GM12801 (cell line): ENCODE measurements around the gene ATG13.

Source experiments
- TF ChIP-seq, protein P1 (sequence below): IDR thresholded peaks from one replicate; pipeline ENCODE4 v1.5.1; 2011; ENCODE audit warnings: control low read depth; ENCODE audit not compliant: insufficient read length; ENCODE audit errors: extremely low read depth

The ATG13 gene

DNA sequence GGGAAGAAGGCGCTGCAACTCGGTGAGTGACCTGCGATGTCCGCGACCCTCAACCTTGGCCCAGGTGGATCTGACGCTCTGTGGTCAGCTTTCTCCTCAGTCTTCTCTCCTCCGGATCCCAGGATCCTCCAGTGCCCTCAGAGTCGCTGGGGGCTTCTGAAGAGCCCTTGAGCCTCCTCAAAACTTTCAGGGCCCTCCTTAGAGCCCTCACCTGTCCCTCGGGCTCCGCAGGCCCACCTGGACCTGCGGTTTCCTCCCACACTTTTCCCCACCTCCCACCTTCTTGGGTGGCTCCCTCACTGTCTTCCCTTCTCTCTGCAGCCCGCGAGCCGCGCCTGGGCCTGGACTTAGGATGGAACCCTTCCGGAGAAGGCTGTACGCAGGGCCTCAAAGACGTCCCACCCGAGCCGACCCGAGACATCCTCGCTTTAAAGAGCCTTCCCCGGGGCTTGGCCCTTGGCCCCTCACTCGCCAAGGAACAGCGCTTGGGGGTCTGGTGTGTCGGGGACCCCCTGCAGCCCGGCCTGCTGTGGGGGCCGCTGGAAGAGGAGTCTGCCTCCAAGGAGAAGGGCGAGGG, 83.8 kb downstream of the ATG13 start:
- TF ChIP-seq, protein P1, sequence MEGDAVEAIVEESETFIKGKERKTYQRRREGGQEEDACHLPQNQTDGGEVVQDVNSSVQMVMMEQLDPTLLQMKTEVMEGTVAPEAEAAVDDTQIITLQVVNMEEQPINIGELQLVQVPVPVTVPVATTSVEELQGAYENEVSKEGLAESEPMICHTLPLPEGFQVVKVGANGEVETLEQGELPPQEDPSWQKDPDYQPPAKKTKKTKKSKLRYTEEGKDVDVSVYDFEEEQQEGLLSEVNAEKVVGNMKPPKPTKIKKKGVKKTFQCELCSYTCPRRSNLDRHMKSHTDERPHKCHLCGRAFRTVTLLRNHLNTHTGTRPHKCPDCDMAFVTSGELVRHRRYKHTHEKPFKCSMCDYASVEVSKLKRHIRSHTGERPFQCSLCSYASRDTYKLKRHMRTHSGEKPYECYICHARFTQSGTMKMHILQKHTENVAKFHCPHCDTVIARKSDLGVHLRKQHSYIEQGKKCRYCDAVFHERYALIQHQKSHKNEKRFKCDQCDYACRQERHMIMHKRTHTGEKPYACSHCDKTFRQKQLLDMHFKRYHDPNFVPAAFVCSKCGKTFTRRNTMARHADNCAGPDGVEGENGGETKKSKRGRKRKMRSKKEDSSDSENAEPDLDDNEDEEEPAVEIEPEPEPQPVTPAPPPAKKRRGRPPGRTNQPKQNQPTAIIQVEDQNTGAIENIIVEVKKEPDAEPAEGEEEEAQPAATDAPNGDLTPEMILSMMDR = no peak

DNA sequence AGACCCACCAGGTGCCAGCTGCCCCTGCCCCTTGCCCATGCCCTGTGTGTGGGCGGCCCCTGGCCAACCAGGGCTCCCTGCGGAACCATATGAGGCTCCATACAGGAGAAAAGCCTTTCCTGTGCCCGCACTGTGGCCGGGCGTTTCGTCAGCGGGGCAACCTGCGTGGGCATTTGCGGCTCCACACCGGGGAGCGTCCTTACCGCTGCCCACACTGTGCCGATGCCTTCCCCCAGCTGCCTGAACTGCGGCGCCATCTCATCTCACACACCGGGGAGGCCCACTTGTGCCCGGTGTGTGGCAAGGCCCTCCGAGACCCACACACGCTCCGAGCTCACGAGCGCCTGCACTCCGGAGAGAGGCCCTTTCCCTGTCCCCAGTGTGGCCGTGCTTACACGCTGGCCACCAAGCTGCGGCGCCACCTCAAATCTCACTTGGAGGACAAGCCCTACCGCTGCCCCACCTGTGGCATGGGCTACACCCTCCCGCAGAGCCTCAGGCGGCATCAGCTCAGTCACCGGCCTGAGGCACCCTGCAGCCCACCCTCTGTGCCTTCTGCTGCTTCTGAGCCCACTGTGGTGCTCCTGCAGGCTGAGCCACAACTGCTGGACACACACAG, 87.8 kb downstream of the ATG13 start:
- TF ChIP-seq, protein P1 = no peak

DNA sequence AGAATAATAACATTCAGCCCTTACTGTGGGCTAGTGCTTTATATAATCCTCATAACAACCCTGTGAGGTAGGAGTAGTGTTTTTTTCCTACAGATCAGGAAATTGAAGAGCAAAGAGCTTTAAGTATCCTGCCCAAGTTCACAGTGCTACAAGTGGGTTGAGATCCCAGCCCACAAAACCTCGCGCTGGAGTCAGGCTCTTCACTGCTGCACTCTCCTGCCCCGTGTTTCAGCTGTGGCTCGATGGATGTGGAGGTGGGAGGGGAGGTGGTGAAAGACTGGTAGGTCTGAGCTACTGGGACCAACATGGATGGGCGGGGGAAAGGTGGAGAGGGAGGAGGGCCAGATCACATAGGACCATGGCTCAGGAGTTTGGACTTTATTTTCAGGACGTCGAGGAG, 89.5 kb downstream of the ATG13 start:
- TF ChIP-seq, protein P1 = no peak

DNA sequence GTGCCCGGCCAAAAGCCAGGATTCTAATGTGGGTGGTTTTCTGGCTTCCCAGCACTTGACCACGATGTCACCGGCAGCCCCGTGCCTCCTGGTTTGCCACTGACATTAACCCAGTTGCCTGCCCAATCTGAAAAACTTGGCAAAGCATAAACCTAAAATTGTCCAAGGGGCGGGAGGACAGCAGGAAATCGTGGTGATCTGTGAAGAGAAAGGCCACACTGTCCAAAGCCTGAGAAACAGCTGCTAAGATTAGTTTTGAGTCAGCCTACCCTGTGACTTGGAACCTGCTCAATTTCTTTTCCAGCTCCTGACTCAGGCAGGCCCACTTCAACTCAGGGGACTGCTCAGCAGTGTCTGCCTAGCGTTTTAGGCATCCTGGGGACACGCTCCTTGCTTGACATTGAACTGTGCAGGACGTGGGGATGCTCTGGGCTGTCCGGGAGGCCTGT, 93.5 kb downstream of the ATG13 start:
- TF ChIP-seq, protein P1 = no peak

DNA sequence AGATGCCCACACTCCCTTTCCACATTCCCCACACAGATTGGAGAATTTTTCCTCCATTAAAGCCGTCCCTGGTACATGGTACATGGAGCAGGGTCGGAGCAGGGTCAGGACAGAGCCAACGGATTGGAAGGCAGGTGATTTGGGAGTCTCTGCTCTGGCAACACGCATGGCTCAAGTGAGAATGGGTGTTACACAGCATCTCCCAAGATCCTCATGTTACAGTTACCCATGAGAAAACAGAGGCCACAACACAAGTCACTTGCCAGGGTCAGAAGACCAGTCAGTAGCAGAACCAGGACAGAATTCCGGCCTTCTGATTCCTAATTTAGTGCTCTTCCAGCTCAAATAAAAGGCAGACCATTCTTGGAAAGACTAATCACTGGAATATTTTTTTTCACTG, 94.0 kb downstream of the ATG13 start:
- TF ChIP-seq, protein P1 = no peak

DNA sequence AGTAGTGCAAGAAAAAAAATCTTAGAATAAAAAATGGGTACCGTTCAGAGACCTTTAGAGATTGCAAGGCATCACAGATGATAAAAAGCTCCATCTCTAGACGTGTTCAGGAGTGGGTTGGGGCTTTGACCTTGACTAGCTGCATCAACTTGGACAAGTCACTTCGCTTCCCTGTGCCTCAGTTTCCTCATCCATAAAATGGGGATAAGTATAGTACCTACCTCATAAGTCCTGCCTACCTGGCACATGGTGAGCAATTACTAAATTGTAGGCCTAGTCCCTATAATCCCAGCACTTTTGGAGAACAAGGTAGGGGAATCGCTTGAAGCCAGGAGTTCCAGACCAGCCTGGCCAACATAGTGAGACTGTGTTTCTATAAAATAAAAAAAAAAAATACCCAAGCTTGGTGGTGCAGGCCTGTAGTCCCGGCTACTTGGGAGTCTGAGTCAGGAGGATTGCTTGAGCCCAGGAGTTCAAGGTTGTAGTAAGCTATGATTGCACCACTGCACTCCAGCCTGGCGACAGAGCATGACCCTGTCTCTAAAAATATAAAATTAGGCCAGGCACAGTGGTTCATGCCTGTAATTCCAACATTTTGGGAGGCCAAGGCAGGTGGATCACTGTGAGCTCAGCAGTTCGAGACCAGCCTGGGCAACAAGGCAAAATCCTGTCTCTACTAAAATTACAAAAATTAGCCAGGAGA, 95.7 kb downstream of the ATG13 start:
- TF ChIP-seq, protein P1 = no peak

DNA sequence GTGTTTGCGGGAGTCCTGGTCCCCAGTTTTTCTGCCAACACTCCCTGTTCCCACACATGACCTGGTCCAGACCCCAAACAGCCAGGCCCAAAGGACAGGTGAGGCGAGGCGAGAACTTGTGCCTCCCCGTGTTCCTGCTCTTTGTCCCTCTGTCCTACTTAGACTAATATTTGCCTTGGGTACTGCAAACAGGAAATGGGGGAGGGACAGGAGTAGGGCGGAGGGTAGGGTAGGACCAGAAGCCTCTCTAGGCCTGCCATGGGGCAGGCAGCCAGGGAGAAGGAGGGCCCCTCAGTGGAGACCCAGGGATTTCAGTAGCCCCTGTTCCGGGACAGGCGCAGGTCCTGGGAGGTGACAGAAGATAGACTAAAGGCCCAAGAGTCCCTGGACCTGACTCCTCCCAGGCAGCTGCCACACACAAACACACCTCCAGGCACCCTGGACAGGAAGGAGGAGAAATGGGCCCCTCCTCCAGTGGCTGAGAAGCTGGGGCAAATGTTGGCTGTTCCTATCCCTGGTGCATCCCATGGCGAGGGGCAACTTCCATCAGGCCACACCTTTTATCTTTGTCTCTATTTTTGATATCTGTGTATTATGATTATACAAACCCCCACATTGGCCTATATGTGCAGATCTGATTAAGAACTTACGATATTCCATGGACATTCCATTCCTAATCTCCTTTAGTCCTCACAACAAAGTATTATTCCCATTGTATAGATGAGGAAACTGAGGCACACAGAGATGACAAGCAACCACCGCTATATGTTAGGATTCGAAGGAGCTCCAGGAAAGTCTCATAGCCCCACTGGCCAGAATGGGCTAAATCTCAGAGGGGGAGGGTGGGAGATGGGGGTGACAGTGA, 101.0 kb downstream of the ATG13 start:
- TF ChIP-seq, protein P1 = no peak
